GM13976 (cell line): ENCODE results near the gene SH3D19.

ENCODE experiments used
- DNase-seq: peaks from one replicate; pipeline ENCODE4 v3.0.0; 2012; ENCODE audit warnings: low spot score
- CTCF ChIP-seq: IDR thresholded peaks from 2 replicates; pipeline ENCODE4 v1.5.1; 2012; ENCODE audit warnings: borderline replicate concordance, mild to moderate bottlenecking; ENCODE audit not compliant: insufficient read depth; ENCODE audit errors: extremely low read depth, missing control alignments, control extremely low read depth
- in situ Hi-C: fragments of 300-500 bp; cut with MboI; formaldehyde crosslinking; loops from one replicate; pipeline ENCODE4 v1.12.0; 2022; ENCODE audit warnings: low sequenced_read_pairs, mixed read lengths, inconsistent platforms; ENCODE audit not compliant: unreplicated experiment

Gene SH3D19

DNA sequence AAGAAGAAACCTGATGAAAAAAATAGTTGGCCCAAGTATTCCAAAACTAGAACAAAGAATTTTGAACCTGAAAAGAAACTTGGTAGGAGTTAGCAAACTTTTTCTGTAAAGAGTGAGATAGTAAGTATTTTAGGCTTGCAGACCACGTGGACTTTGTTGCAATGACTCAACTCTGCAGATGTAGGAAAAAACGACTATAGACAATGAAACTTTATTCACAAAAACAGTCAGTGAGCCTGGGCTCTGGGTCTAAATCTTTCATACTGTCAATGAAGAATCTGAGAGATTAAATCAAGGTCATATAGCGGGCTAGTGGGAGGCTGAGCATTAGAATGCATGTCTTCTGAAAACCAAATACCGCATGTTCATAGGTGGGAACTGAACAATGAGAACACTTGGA, 23.0 kb downstream of the SH3D19 start:
- no peak for TF ChIP-seq CTCF
- in situ Hi-C loops = no loop called here
- DNase-seq = no peak

DNA sequence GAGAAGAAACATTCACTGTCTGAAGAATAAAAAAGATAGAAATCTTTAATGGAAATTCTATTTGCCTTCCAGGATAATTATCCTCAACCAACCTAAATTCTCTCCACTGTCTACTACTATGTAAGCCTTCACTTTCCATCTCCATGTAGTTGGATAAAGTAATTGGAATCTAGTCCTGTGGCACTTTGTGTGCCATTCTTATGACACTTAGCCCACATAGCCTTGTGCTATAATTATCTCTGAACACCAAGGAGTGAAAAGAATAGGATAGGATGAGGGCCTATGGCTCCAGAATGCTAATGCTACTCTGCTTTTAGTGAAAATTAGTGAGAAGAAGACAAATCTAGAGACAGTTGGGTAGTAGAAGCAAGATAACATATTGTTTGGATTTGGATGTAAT, 28.2 kb downstream of the SH3D19 start:
- in situ Hi-C loops = no loop called here
- no peak for TF ChIP-seq CTCF
- no peak for DNase-seq

DNA sequence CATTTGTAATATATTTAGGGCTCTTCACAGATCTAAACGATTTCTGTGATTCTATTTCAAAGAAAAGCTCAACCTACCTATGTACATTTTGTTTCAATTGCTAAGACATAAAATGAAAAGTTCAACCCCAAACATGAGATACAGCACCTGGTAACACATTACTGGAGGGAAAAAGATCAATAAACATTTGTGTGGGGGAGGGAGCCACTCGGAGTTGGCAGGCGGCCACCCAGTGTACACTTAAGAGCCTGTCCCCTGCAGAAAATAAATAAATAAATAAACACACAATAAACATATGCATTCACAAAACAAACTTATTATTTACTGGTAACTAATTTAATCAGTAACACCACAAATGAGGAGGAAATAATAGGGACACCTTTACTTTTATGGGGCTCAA, 29.2 kb downstream of the SH3D19 start:
- no peak for TF ChIP-seq CTCF
- DNase-seq = no peak
- in situ Hi-C loops = no loop called here

DNA sequence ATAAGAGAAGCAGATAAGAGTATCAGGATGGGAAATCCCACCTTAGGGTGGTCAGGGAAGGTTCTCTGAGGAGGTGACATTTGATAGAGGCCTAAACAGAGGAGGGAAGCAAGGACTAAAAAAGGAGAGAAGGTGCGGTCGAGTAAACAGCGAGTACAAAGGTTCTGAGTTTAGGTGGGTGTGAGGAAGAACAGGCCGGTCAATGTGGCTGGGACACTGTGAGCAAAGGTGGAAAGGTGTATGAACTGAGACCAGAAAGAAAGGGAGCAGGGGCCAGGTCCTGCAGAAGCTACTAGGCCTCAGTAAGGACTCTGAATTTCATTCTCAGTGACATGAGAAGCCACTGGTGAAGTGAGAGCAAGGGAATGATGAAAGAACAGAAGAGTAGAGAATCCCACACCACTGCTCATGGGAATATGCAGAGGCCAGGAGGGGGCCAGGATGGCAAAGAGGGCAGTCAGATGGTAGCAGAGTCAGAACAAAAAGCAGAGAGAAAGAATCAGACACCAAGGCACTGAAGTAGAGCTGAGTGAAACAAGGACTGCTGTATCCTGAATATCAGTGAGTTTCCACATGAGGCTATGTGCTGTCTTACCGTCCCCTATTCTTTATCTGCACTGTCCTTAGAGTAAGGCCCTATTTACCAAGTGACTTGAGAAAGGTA, 30.4 kb downstream of the SH3D19 start:
- no peak for TF ChIP-seq CTCF
- DNase-seq = no peak
- in situ Hi-C loops = no loop called here

- in situ Hi-C loops = no loop called here
- no peak for DNase-seq
- TF ChIP-seq CTCF = no peak
Measured at GRCh38 chr4:151292038-151292437, 33.4 kb downstream of the SH3D19 start.

GRCh38 chr4:151291485-151291884, 33.9 kb downstream of the SH3D19 start:
- no peak for DNase-seq
- no peak for TF ChIP-seq CTCF
- in situ Hi-C loops = no loop called here
